Naive thymus-derived CD8-positive, alpha-beta T cell (primary cell): ENCODE data around the gene PCED1B. TPM values are rescaled to one million over a fixed set of nuclear protein-coding genes. Genes with fewer than 3 reads are reported as not detected.
"Not testable (repeated sequence)": the region's sequence is repeated elsewhere in the genome, so short reads cannot be mapped to it uniquely, and the experiment has no call there.

Experiments used
- ATAC-seq, 2 donors: fragments of 150-1000 bp; cut with Tn5 transposase in 1 of 2; sonication (Bioruptor Pico), chemical (Tn5 transposase) in 1 of 2; 1 replicate in 1 of 2; 2 replicates in 1 of 2; pipeline ENCODE4 v1.10.0; 2021; ENCODE audit warnings: mild to moderate bottlenecking in 2 of 2, moderate library complexity in 2 of 2
- POLR2A ChIA-PET: fragments of 350-600 bp; sonication (Branson Sonifier 250); formaldehyde crosslinking; loops from one replicate; lab custom pipeline; 2021; ENCODE audit warnings: antibody characterized with exemption; lab: Charles Lee
- DNase-seq, 10 donors: peaks; one replicate each; pipeline versions ENCODE4 v3.0.0 to v3.0.0-alpha.2; 2020 to 2022
- H3K27ac Mint-ChIP-seq, 10 donors: one replicate each; pipeline ENCODE4 v1.8.0; 2020 to 2022; ENCODE audit warnings: mild to moderate bottlenecking in 10 of 10, mixed read lengths in 10 of 10, moderate library complexity in 4 of 10, inconsistent platforms in 1 of 10
- H3K27me3 Mint-ChIP-seq, 5 donors: one replicate each; pipeline ENCODE4 v1.8.0; 2021 to 2022; ENCODE audit warnings: mixed read lengths in 5 of 5
- H3K36me3 Mint-ChIP-seq, 3 donors: one replicate each; pipeline ENCODE4 v1.8.0; 2020 to 2022; ENCODE audit warnings: mixed read lengths in 3 of 3, mild to moderate bottlenecking in 2 of 3, inconsistent platforms in 1 of 3
- H3K4me1 Mint-ChIP-seq, 4 donors: one replicate each; pipeline ENCODE4 v1.8.0; 2021 to 2022; ENCODE audit warnings: mixed read lengths in 4 of 4
- H3K4me3 Mint-ChIP-seq, 10 donors: one replicate each; pipeline ENCODE4 v1.8.0; 2020 to 2022; ENCODE audit warnings: mild to moderate bottlenecking in 10 of 10, mixed read lengths in 10 of 10, moderate library complexity in 6 of 10, inconsistent platforms in 1 of 10
- H3K9me3 Mint-ChIP-seq, 9 donors: one replicate each; pipeline ENCODE4 v1.8.0; 2020 to 2022; ENCODE audit warnings: mixed read lengths in 9 of 9, mild to moderate bottlenecking in 3 of 9, inconsistent platforms in 1 of 9, moderate library complexity in 1 of 9
- polyA plus RNA-seq, 3 donors: library from polyadenylated mRNA; unstranded; fragments of 300-500 nt; fragmentation: Illumina TruSeq; gene quantifications; one replicate each; pipeline ENCODE4 v1.2.3, GENCODE V29; 2021
- total RNA-seq, 8 experiments: library from RNA in 2 of 8; stranded (reverse) in 2 of 8; gene quantifications; one replicate each; pipeline ENCODE4 v1.2.3 and lab custom pipeline; 2021 to 2026

PCED1B gene
- total and polyA plus RNA-seq, 5 experiments from 2014 or later: 54.9 to 163 (median 83.9) TPM

- Mint-ChIP-seq H3K4me3 (peak overlapping the region in 9 of 10 donors; percentile 3 to 87 (median 73)), H3K27me3 (no peaks in the 10 kb centered on the region), H3K36me3 (peaks cover 3 to 26% (median 20%) of the 10 kb centered on the region in 3 donors), H3K4me1 (peaks cover 58 to 99% (median 92%) of the 10 kb centered on the region in 4 donors), H3K27ac (peak overlapping the region; percentile 31 to 100 (median 92)), H3K9me3 (no peaks in the 10 kb centered on the region)
- no peak for ATAC-seq
- DNase-seq: no peak
- POLR2A ChIA-PET: interaction anchor here (0.7 to 10.9 kb wide), 4 partner anchors 13 to 206 kb away, joined by 3 to 211 read pairs (median 4); no protein-coding TSS in a partner anchor
Measured at GRCh38 chr12:47189728-47190127, 110.3 kb downstream of the PCED1B start.

- H3K27ac Mint-ChIP-seq: peak overlapping the region; percentile 79 to 100 (median 92)
- ATAC-seq (no peak), DNase-seq (no peak)
- H3K27me3 Mint-ChIP-seq: no peaks in the 10 kb centered on the region
- H3K4me3 Mint-ChIP-seq: peak overlapping the region in 9 of 10 donors; percentile 40 to 87 (median 80)
- peaks cover 56 to 95% (median 89%) of the 10 kb centered on the region in 4 donors for H3K4me1 Mint-ChIP-seq
- POLR2A ChIA-PET: interaction anchor here (1.3 to 10.9 kb wide), 2 partner anchors 22 to 206 kb away, joined by 4 to 211 read pairs; no protein-coding TSS in a partner anchor
- H3K36me3 Mint-ChIP-seq: peaks cover 3 to 21% (median 14%) of the 10 kb centered on the region in 3 donors
- no peaks in the 10 kb centered on the region for H3K9me3 Mint-ChIP-seq
Measured at GRCh38 chr12:47190271-47190750, 110.9 kb downstream of the PCED1B start.

GRCh38 chr12:47190905-47191304 is 111.5 kb downstream of the PCED1B start:
- Mint-ChIP-seq H3K9me3 (no peaks in the 10 kb centered on the region), H3K4me3 (peak overlapping the region; percentile 6 to 87 (median 76)), H3K27me3 (no peaks in the 10 kb centered on the region), H3K27ac (peak overlapping the region; percentile 84 to 100 (median 92)), H3K4me1 (peaks cover 58 to 95% (median 91%) of the 10 kb centered on the region in 4 donors), H3K36me3 (peaks cover 3 to 21% (median 11%) of the 10 kb centered on the region in 3 donors)
- DNase-seq (no peak), ATAC-seq (no peak)
- POLR2A ChIA-PET: interaction anchor here (1.3 to 10.9 kb wide), 3 partner anchors 22 to 205 kb away, joined by 4 to 211 read pairs (median 16); partner anchors contain the start of genes AMIGO2 and PCED1B

- H3K27ac Mint-ChIP-seq: peak overlapping the region; percentile 84 to 100 (median 92)
- DNase-seq (peak in 3 of 10 donors; percentile 32 to 44 (median 39)), ATAC-seq (peak; percentile 27 to 46)
- POLR2A ChIA-PET: interaction anchor here (0.5 to 10.9 kb wide), 15 partner anchors 9 to 513 kb away, joined by 3 to 211 read pairs (median 4); partner anchors contain the start of genes AMIGO2 and PCED1B
- H3K4me3 Mint-ChIP-seq: peak overlapping the region; percentile 69 to 87 (median 82)
- H3K4me1 Mint-ChIP-seq: peaks cover 53 to 90% (median 84%) of the 10 kb centered on the region in 4 donors
- no peaks in the 10 kb centered on the region for H3K27me3 Mint-ChIP-seq
- H3K36me3 Mint-ChIP-seq: peaks cover 3 to 20% (median 8%) of the 10 kb centered on the region in 3 donors
- H3K9me3 Mint-ChIP-seq: no peaks in the 10 kb centered on the region
Measured at GRCh38 chr12:47192051-47192450, 112.6 kb downstream of the PCED1B start.

- no peak for DNase-seq
- H3K27ac Mint-ChIP-seq: peak overlapping the region; percentile 82 to 100 (median 92)
- peak overlapping the region; percentile 26 to 87 (median 81) for H3K4me3 Mint-ChIP-seq
- no peaks in the 10 kb centered on the region for H3K9me3 Mint-ChIP-seq
- ATAC-seq: no peak
- POLR2A ChIA-PET: interaction anchor here (0.7 to 10.9 kb wide), 12 partner anchors 8 to 204 kb away, joined by 3 to 211 read pairs (median 5); partner anchors contain the start of genes AMIGO2 and PCED1B
- H3K4me1 Mint-ChIP-seq: peaks cover 48 to 86% (median 82%) of the 10 kb centered on the region in 4 donors
- H3K27me3 Mint-ChIP-seq: no peaks in the 10 kb centered on the region
- peaks cover 3 to 15% (median 5%) of the 10 kb centered on the region in 3 donors for H3K36me3 Mint-ChIP-seq
Measured at GRCh38 chr12:47193066-47193465, 113.6 kb downstream of the PCED1B start.

DNA sequence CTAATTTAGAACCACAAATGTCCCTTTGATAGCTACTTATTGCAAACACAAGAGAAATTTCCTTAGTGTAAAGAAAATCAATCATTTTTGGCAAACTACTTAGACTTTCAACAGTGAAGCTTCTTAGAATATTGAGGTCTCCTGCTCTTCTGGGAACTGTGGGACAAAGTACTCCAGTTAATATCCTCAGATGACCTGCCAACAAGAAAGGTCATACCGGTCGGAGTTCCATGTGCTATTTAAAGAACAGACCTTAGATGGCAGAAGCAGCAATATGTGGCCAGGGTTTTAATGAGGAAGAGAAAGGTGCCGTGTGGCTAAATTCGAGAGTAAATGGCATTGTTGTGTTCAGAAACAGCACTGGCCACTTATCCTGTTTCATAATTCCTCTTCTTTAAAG is 115.1 kb downstream of the PCED1B start:
- Mint-ChIP-seq H3K27ac (peak overlapping the region in 9 of 10 donors; percentile 58 to 100 (median 92)), H3K9me3 (no peaks in the 10 kb centered on the region), H3K4me3 (peak overlapping the region in 8 of 10 donors; percentile 52 to 87 (median 76)), H3K27me3 (no peaks in the 10 kb centered on the region), H3K36me3 (peaks cover 3 to 9% (median 7%) of the 10 kb centered on the region in 3 donors), H3K4me1 (peaks cover 45 to 85% (median 81%) of the 10 kb centered on the region in 4 donors)
- DNase-seq: no peak
- POLR2A ChIA-PET: interaction anchor here (0.7 to 10.9 kb wide), 7 partner anchors 7 to 206 kb away, joined by 3 to 211 read pairs (median 5); partner anchors contain the start of genes AMIGO2 and PCED1B
- ATAC-seq: no peak

- no peak for ATAC-seq
- Mint-ChIP-seq H3K9me3 (no peaks in the 10 kb centered on the region), H3K4me3 (peak overlapping the region in 4 of 10 donors; percentile 2 to 34 (median 32)), H3K27me3 (no peaks in the 10 kb centered on the region), H3K27ac (peak overlapping the region; percentile 66 to 98 (median 83)), H3K36me3 (peaks cover 14 to 52% (median 23%) of the 10 kb centered on the region in 3 donors), H3K4me1 (peaks cover 33 to 79% (median 76%) of the 10 kb centered on the region in 4 donors)
- DNase-seq: no peak
- POLR2A ChIA-PET: interaction anchor here (1.1 to 10.5 kb wide), 3 partner anchors 15 to 122 kb away, joined by 4 to 140 read pairs (median 4); partner anchors contain the start of genes AMIGO2 and PCED1B
Measured at GRCh38 chr12:47200446-47200845, 121.0 kb downstream of the PCED1B start.

DNA sequence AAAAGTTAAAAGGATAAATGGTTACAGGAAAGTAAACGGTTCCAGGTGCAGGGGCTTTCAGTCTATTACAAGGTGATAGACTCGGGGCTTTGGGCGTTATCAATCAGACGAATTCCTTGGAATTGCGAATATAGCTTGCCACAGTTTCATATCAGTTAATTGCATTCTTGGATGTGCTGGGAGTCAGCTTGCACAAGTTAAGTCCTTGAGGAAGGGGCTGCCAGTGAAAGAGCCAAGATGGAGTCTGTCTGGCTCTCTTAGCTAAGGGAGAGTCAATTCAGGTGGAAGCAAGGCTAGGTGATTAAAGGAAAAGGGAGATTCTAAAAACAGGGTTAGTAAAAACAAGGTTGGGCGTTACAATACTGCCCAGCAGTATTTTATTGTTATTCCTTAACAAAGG is 121.8 kb downstream of the PCED1B start:
- Mint-ChIP-seq H3K4me3 (peak overlapping the region in 2 of 10 donors; percentile 26 to 34), H3K27ac (peak overlapping the region; percentile 4 to 98 (median 83)), H3K36me3 (peaks cover 17 to 59% (median 30%) of the 10 kb centered on the region in 3 donors), H3K4me1 (peaks cover 39 to 79% (median 77%) of the 10 kb centered on the region in 4 donors)
- not testable (repeated sequence) for H3K9me3 Mint-ChIP-seq, DNase-seq, H3K27me3 Mint-ChIP-seq, ATAC-seq
- POLR2A ChIA-PET: interaction anchor here (1.8 to 10.5 kb wide), 3 partner anchors 8 to 122 kb away, joined by 5 to 140 read pairs (median 10); partner anchors contain the start of genes AMIGO2 and PCED1B

- H3K4me1 Mint-ChIP-seq: peaks cover 47 to 86% (median 85%) of the 10 kb centered on the region in 4 donors
- peak overlapping the region; percentile 37 to 98 (median 78) for H3K27ac Mint-ChIP-seq
- peaks cover 17 to 69% (median 40%) of the 10 kb centered on the region in 3 donors for H3K36me3 Mint-ChIP-seq
- H3K4me3 Mint-ChIP-seq: peak overlapping the region in 4 of 10 donors; percentile 26 to 35 (median 34)
- POLR2A ChIA-PET: interaction anchor here (0.6 to 10.5 kb wide), 10 partner anchors 9 to 202 kb away, joined by 3 to 140 read pairs (median 4); partner anchors contain the start of genes AMIGO2 and PCED1B
- DNase-seq (no peak), ATAC-seq (no peak)
- H3K9me3 Mint-ChIP-seq: no peaks in the 10 kb centered on the region
- H3K27me3 Mint-ChIP-seq: no peaks in the 10 kb centered on the region
Measured at GRCh38 chr12:47202176-47202575, 122.8 kb downstream of the PCED1B start.

DNA sequence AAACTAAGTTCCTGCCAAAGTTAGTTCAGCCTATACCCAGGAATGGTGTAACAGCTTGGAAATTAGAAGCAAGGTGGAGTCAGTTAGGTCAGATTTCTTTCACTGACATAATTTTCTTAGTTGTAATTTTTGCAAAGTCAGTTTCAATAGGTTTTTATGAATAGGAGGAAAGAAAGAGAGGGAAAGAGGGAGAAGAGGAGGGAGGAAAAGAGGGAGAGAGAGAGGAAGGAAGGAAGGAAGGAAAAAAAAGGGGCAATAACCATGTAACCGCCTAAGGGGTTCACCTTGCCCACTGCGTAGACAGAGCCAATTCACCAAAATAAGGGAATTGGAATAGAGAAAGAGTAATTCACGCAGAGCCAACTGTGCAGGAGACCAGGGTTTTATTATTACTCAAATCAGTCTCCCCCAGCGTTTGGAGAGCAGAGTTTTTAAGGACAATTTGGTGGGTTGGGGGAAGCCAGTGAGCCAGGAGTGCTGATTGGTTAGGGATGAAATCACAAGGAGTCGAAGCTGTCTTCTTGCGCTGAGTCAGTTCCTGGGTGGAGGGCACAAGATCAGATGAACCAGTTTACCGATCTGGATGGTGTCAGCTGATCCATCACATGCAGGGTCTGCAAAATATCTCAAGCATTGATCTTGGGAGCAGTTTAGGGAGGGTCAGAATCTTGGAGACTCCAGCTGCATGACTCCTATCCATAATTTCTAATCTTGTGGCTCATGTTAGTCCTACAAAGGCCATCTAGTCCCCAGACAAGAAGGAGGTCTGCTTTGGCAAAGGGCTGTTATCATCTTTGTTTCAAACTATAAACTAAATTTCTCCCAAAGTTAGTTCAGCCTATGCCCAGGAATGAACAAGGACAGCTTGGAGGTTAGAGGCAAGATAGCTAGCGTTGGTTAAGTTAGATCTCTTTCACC is 126.4 kb downstream of the PCED1B start:
- Mint-ChIP-seq H3K27me3 (no peaks in the 10 kb centered on the region), H3K27ac (peak overlapping the region; percentile 83 to 99 (median 91)), H3K9me3 (no peaks in the 10 kb centered on the region), H3K36me3 (peaks cover 27 to 85% (median 60%) of the 10 kb centered on the region in 3 donors), H3K4me3 (peak overlapping the region; percentile 62 to 98 (median 86)), H3K4me1 (peaks cover 47 to 89% (median 87%) of the 10 kb centered on the region in 4 donors)
- peak in 1 of 10 donors; percentile 16 for DNase-seq
- POLR2A ChIA-PET: interaction anchor here (1.0 to 15.8 kb wide), 6 partner anchors 9 to 125 kb away, joined by 3 to 211 read pairs (median 18); partner anchors contain the start of genes AMIGO2 and PCED1B
- no peak for ATAC-seq
